Suprapubic skin (tissue), 3 donors: Measurements from ENCODE around the gene PDE3A.

Experiments used
- POLR2AphosphoS5 ChIP-seq, 3 donors: sonication (generic); formaldehyde crosslinking; IDR thresholded peaks; one replicate each; pipeline ENCODE4 v1.6.1; 2017; ENCODE audit warnings: antibody characterized with exemption in 3 of 3
- TF ChIP-seq, protein P1 (sequence below), 2 donors: fragments of 200-600 bp in 1 of 2; fragments of 450-650 bp in 1 of 2; sonication (generic) in 1 of 2; IDR thresholded peaks; one replicate each; pipeline ENCODE4 v1.5.1; 2016 to 2019; ENCODE audit warnings: antibody characterized with exemption in 2 of 2, mild to moderate bottlenecking in 1 of 2, moderate library complexity in 1 of 2

DNA sequence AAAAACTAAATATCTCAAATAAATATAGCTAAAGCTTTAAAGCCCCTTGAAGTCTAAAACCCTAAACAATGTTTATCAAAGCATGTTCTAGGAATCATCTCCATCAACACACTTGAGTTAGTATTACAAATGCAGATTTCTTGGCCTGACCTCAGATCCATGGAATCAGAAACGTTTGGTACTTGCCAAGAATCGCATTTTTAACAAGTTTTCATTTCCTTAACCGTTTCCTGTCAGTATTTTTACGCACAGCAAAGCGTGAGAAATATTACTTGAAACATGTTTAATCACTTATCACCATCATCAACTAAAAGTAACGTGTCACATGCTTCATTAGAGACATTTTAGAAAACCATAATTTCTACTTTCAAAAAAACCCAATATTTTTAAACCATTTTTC, 336.5 kb downstream of the PDE3A start:
- TF ChIP-seq, protein P1, sequence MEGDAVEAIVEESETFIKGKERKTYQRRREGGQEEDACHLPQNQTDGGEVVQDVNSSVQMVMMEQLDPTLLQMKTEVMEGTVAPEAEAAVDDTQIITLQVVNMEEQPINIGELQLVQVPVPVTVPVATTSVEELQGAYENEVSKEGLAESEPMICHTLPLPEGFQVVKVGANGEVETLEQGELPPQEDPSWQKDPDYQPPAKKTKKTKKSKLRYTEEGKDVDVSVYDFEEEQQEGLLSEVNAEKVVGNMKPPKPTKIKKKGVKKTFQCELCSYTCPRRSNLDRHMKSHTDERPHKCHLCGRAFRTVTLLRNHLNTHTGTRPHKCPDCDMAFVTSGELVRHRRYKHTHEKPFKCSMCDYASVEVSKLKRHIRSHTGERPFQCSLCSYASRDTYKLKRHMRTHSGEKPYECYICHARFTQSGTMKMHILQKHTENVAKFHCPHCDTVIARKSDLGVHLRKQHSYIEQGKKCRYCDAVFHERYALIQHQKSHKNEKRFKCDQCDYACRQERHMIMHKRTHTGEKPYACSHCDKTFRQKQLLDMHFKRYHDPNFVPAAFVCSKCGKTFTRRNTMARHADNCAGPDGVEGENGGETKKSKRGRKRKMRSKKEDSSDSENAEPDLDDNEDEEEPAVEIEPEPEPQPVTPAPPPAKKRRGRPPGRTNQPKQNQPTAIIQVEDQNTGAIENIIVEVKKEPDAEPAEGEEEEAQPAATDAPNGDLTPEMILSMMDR (IDR thresholded peaks at IDR 0.05) = no peak
- TF ChIP-seq POLR2AphosphoS5 (IDR thresholded peaks at IDR 0.05) = no peak
